HT-29 (cell line): ENCODE data around the gene LRRTM2. TPM values are rescaled to one million over a fixed set of nuclear protein-coding genes. Genes with fewer than 3 reads are reported as not detected.
A peak's percentile ranks its signal among the peaks of the same experiment; 100 is the strongest.
"Not testable (repeated sequence)": the region's sequence is repeated elsewhere in the genome, so short reads cannot be mapped to it uniquely, and the experiment has no call there.

Experiments
- DNase-seq: peaks from one replicate; pipeline ENCODE4 v3.0.0-alpha.2; 2015; ENCODE audit warnings: low spot score
- total RNA-seq: library from RNA; depleted of rRNA; stranded (reverse); fragments of >200 nt; shearing (Covaris generic); gene quantifications from 2 replicates; pipeline ENCODE4 v1.2.3, GENCODE V29; 2014; rRNA removed

The LRRTM2 gene
- total RNA-seq, 1 experiment from 2014 or later = not detected

GRCh38 chr5:138840103-138840502 is 35.0 kb downstream of the LRRTM2 start:
- DNase-seq = no peak

GRCh38 chr5:138837160-138837559 is 38.0 kb downstream of the LRRTM2 start:
- DNase-seq = no peak

GRCh38 chr5:138834853-138835252 is 40.3 kb downstream of the LRRTM2 start:
- DNase-seq = not testable (repeated sequence)

GRCh38 chr5:138833726-138834480 is 41.2 kb downstream of the LRRTM2 start:
- DNase-seq = no peak

GRCh38 chr5:138833080-138833479 is 42.1 kb downstream of the LRRTM2 start:
- DNase-seq = no peak

- DNase-seq = no peak
Observed at GRCh38 chr5:138832218-138832617, 42.9 kb downstream of the LRRTM2 start.

DNA sequence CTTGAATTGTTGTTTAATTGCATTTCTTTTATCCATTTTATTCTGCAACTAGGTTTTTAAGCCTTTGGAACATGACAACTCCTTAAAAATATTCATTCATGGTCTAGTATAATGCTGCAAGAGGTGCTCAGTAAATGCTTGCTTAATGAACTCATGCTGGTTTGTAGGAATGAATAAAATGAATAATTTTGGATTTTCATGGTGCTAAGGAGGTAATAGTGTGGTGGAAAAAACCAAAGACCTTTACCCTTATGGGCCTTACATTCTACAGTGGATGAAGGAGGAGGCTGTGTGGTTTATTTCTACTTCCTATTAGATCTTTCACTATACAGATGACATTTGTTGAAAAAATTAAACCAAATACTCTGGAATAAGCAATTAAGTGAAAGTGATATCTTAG is 43.4 kb downstream of the LRRTM2 start:
- no peak for DNase-seq

GRCh38 chr5:138829341-138829740 is 45.8 kb downstream of the LRRTM2 start:
- no peak for DNase-seq

- DNase-seq = no peak
Observed at GRCh38 chr5:138828556-138828955, 46.6 kb downstream of the LRRTM2 start.

GRCh38 chr5:138824924-138825863 is 49.9 kb downstream of the LRRTM2 start:
- DNase-seq = peak; percentile 23

- DNase-seq = no peak
Observed at GRCh38 chr5:138824516-138824915, 50.6 kb downstream of the LRRTM2 start.

DNA sequence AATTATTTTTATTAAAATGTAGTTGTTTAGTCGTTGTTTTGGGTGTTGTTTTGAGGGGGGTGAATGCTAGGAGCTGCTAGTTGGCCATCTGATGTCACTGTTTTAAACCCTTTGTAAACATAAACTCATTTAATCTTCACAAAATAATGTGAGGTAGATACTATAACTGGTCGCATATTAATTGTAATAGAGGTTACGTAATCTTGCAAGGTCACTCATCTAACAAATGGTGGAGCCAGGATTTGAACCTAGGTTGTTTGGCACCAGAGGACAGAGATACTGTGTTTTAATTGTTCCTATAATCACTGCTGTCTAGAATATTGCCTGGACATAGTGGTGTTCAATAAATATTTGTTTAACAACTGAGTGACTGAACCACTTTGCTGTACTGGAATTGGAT is 54.4 kb downstream of the LRRTM2 start:
- no peak for DNase-seq

DNA sequence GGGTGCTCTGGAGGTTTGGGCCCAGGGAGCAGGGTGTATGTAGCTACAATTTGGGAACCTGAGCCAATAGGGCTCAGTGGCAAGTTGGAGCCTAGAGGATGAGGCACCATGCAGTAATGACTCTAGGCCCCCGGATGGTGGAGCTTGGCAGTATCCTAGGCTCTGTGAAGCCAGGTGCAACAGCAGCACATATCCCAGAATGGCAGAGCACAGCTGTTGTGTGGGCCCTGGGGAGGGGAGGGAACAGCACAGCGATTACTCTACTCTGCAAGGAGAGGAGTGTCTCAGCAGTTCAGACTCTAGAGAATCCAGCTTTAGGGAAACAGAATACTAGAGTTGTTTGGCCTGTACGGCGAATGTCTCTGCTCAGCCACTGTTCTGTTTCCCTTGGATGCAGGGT is 56.1 kb downstream of the LRRTM2 start:
- DNase-seq = no peak

Other genes with a start within 250 kb of the LRRTM2 start
- 416 and 425 TPM in 2 replicates for gene CTNNA1, start 121.9 kb downstream of the LRRTM2 start, total RNA-seq